SK-N-SH treated with all-trans-retinoic acid at 6 μM for 48 hours (cell line): ENCODE measurements around the gene VEGFB.

Source experiments
- ATAC-seq: fragments of 200-7000 bp; cut with Tn5 transposase; 3 replicates; pipeline ENCODE4 v1.9.1; 2020; ENCODE audit warnings: mild to moderate bottlenecking, moderate library complexity
- ARNTL ChIP-seq: fragments of 450-650 bp; formaldehyde crosslinking; IDR thresholded peaks from 2 replicates; pipeline ENCODE4 v1.5.0; 2020; ENCODE audit warnings: low read depth, mild to moderate bottlenecking, moderate library complexity, borderline replicate concordance
- BACH2 ChIP-seq: fragments of 250-450 bp; sonication (Bioruptor Pico); IDR thresholded peaks from 2 replicates; pipeline ENCODE4 v1.9.0; 2021; ENCODE audit warnings: mild to moderate bottlenecking, borderline replicate concordance
- ESRRG ChIP-seq: fragments of 250-450 bp; sonication (Bioruptor Pico); IDR thresholded peaks from 2 replicates; pipeline ENCODE4 v1.6.1; 2021; ENCODE audit warnings: mild to moderate bottlenecking
- GLIS3 ChIP-seq: fragments of 250-450 bp; sonication (Bioruptor Pico); IDR thresholded peaks from 2 replicates; pipeline ENCODE4 v1.5.0; 2020; ENCODE audit warnings: mild to moderate bottlenecking, moderate library complexity
- ISL1 ChIP-seq: fragments of 250-450 bp; sonication (Bioruptor Pico); IDR thresholded peaks from 2 replicates; pipeline ENCODE4 v2.1.2; 2022; ENCODE audit warnings: mild to moderate bottlenecking, moderate library complexity
- OSR1 ChIP-seq: fragments of 250-450 bp; sonication (Bioruptor Pico); IDR thresholded peaks from 2 replicates; pipeline ENCODE4 v1.8.0; 2022; ENCODE audit warnings: moderate library complexity, mild to moderate bottlenecking, inconsistent platforms
- PATZ1 ChIP-seq: fragments of 250-450 bp; sonication (Bioruptor Pico); IDR thresholded peaks from 2 replicates; pipeline ENCODE4 v1.8.0; 2020; ENCODE audit warnings: mild to moderate bottlenecking, moderate library complexity, borderline replicate concordance
- PPARA ChIP-seq: fragments of 250-450 bp; sonication (Bioruptor Pico); IDR thresholded peaks from 2 replicates; pipeline ENCODE4 v1.5.0; 2020; ENCODE audit warnings: mild to moderate bottlenecking, borderline replicate concordance
- RARB ChIP-seq: fragments of 250-450 bp; sonication (Bioruptor Pico); IDR thresholded peaks from 2 replicates; pipeline ENCODE4 v1.8.0; 2021; ENCODE audit warnings: mild to moderate bottlenecking, moderate library complexity
- SNAI2 ChIP-seq: fragments of 250-450 bp; sonication (Bioruptor Pico); IDR thresholded peaks from 2 replicates; pipeline ENCODE4 v1.5.0; 2020; ENCODE audit warnings: mild to moderate bottlenecking, moderate library complexity
- TCF4 ChIP-seq: fragments of 250-450 bp; sonication (Bioruptor Pico); IDR thresholded peaks from 2 replicates; pipeline ENCODE4 v1.8.0; 2021; ENCODE audit warnings: mild to moderate bottlenecking, moderate library complexity, borderline replicate concordance
- TOX ChIP-seq: fragments of 250-450 bp; sonication (Bioruptor Pico); IDR thresholded peaks from 2 replicates; pipeline ENCODE4 v1.8.0; 2021; ENCODE audit warnings: mild to moderate bottlenecking, moderate library complexity, borderline replicate concordance
- ZC3H10 ChIP-seq: fragments of 250-450 bp; sonication (Bioruptor Pico); IDR thresholded peaks from 2 replicates; pipeline ENCODE4 v1.5.1; 2021; ENCODE audit warnings: mild to moderate bottlenecking, moderate library complexity
- ZFP3 ChIP-seq: fragments of 250-450 bp; sonication (Bioruptor Pico); IDR thresholded peaks from 2 replicates; pipeline ENCODE4 v1.5.0; 2020; ENCODE audit warnings: mild to moderate bottlenecking, moderate library complexity
- ZNF565 ChIP-seq: fragments of 450-650 bp; formaldehyde crosslinking; conservative IDR thresholded peaks from 2 replicates; pipeline ENCODE4 v1.5.0; 2020; ENCODE audit warnings: low read depth, mild to moderate bottlenecking, moderate library complexity
- ZNF70 ChIP-seq: fragments of 450-650 bp; formaldehyde crosslinking; IDR thresholded peaks from 2 replicates; pipeline ENCODE4 v1.5.0; 2020; ENCODE audit warnings: mild to moderate bottlenecking, moderate library complexity
- ZNF8 ChIP-seq: fragments of 450-650 bp; formaldehyde crosslinking; IDR thresholded peaks from 2 replicates; pipeline ENCODE4 v1.5.0; 2020; ENCODE audit warnings: mild to moderate bottlenecking, moderate library complexity
- TF ChIP-seq, protein P1 (sequence below): fragments of 250-450 bp; sonication (Bioruptor Pico); IDR thresholded peaks from 2 replicates; pipeline ENCODE4 v1.5.1; 2021; ENCODE audit warnings: mild to moderate bottlenecking, moderate library complexity
- TF ChIP-seq, protein P2 (sequence below): fragments of 250-450 bp; sonication (Bioruptor Pico); IDR thresholded peaks from 2 replicates; pipeline ENCODE4 v1.5.1; 2020; ENCODE audit warnings: low read depth, mild to moderate bottlenecking, moderate library complexity
- TF ChIP-seq, protein P3 (sequence below): fragments of 250-450 bp; sonication (Bioruptor Pico); IDR thresholded peaks from 2 replicates; pipeline ENCODE4 v1.8.0; 2021; ENCODE audit warnings: low read depth, mild to moderate bottlenecking, moderate library complexity, borderline replicate concordance

VEGFB gene

DNA sequence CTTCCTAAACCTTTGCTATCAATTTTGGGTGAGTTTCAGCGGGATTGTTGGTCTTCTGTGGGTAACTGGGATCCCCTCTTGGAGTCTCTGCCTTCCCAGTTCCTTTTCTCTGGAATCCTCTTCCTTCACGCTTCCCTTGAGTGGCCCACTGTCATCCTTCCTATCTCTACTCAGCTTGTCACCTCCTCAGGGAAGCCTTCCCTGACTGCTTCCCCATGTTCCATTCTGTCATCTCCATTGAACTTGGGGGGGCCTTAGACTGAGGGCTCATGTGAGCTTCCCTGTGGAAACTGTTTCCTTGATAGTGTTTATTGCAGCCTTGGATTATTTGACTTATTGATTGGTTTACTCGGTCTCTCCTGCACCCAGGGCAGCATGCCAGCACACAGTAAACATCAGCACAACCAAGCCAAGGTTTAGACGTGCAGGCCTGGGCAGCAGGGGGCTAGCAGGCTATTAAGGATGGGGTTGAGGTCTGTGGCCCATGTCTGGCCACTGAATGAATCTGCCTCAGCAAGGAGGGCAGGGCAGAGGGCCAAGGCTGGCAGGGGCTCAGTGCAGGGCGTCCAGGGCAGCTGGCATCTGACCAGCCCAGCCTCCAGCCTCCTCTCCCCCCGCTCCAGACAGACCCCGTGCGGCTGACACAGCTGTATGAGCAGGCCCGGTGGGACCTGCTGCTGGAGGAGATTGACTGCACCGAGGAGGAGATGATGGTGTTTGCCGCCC lies 15.6 kb upstream of the VEGFB start:
- ATAC-seq, result peak; percentile 19; the same call in 2 of the 3 replicates
- TF ChIP-seq ISL1 (no peak), ESRRG (CRISPR knock-in tag) (no peak), ZNF8 (CRISPR knock-in tag) (no peak), PPARA (CRISPR knock-in tag) (no peak), GLIS3 (CRISPR knock-in tag) (no peak), ZNF565 (CRISPR knock-in tag) (no peak), BACH2 (CRISPR knock-in tag) (no peak), ZC3H10 (CRISPR knock-in tag) (no peak)
- TF ChIP-seq, protein P1, sequence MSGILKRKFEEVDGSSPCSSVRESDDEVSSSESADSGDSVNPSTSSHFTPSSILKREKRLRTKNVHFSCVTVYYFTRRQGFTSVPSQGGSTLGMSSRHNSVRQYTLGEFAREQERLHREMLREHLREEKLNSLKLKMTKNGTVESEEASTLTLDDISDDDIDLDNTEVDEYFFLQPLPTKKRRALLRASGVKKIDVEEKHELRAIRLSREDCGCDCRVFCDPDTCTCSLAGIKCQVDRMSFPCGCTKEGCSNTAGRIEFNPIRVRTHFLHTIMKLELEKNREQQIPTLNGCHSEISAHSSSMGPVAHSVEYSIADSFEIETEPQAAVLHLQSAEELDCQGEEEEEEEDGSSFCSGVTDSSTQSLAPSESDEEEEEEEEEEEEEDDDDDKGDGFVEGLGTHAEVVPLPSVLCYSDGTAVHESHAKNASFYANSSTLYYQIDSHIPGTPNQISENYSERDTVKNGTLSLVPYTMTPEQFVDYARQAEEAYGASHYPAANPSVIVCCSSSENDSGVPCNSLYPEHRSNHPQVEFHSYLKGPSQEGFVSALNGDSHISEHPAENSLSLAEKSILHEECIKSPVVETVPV (CRISPR knock-in tag), result no peak

DNA sequence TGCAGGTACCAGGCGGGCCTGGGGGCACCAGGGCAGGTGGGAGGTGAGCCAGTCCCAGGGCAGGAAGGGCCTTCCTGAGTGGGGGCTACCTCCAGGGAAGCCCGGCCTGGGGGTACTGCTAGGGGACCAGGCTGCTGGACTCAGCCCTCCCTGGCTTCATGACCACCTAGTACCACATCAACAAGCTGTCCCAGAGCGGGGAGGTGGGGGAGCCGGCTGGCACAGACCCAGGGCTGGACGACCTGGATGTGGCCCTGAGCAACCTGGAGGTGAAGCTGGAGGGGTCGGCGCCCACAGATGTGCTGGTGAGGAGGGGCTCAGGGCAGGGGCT lies 15.1 kb upstream of the VEGFB start:
- no peak; the same call in 2 of the 3 replicates for ATAC-seq

GRCh38 chr11:64219755-64220154 lies 14.6 kb upstream of the VEGFB start:
- TF ChIP-seq ZFP3 (CRISPR knock-in tag) (no peak), PATZ1 (no peak), ZC3H10 (CRISPR knock-in tag) (no peak), RARB (CRISPR knock-in tag) (no peak), GLIS3 (CRISPR knock-in tag) (no peak), ARNTL (CRISPR knock-in tag) (no peak)
- ATAC-seq, result peak; percentile 10; the same call in 2 of the 3 replicates

More for the DNA sequence above, 15.1 kb upstream of the VEGFB start:
- TF ChIP-seq, protein P2, sequence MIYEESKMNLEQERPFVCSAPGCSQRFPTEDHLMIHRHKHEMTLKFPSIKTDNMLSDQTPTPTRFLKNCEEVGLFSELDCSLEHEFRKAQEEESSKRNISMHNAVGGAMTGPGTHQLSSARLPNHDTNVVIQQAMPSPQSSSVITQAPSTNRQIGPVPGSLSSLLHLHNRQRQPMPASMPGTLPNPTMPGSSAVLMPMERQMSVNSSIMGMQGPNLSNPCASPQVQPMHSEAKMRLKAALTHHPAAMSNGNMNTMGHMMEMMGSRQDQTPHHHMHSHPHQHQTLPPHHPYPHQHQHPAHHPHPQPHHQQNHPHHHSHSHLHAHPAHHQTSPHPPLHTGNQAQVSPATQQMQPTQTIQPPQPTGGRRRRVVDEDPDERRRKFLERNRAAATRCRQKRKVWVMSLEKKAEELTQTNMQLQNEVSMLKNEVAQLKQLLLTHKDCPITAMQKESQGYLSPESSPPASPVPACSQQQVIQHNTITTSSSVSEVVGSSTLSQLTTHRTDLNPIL (CRISPR knock-in tag), result no peak
- TF ChIP-seq ZC3H10 (CRISPR knock-in tag) (no peak), ZNF70 (CRISPR knock-in tag) (no peak), OSR1 (no peak), TCF4 (CRISPR knock-in tag) (no peak)

GRCh38 chr11:64220271-64220670 lies 14.1 kb upstream of the VEGFB start:
- peak; percentile 11 for ATAC-seq
- TF ChIP-seq, protein P3, sequence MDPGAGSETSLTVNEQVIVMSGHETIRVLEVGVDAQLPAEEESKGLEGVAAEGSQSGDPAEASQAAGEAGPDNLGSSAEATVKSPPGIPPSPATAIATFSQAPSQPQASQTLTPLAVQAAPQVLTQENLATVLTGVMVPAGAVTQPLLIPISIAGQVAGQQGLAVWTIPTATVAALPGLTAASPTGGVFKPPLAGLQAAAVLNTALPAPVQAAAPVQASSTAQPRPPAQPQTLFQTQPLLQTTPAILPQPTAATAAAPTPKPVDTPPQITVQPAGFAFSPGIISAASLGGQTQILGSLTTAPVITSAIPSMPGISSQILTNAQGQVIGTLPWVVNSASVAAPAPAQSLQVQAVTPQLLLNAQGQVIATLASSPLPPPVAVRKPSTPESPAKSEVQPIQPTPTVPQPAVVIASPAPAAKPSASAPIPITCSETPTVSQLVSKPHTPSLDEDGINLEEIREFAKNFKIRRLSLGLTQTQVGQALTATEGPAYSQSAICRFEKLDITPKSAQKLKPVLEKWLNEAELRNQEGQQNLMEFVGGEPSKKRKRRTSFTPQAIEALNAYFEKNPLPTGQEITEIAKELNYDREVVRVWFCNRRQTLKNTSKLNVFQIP (CRISPR knock-in tag), result no peak
- no peak for TF ChIP-seq GLIS3 (CRISPR knock-in tag)
- no peak for TF ChIP-seq BACH2 (CRISPR knock-in tag)
- TF ChIP-seq, protein P1 (CRISPR knock-in tag), result no peak

GRCh38 chr11:64220798-64221197 lies 13.6 kb upstream of the VEGFB start:
- ATAC-seq, result no peak
- TF ChIP-seq TOX (CRISPR knock-in tag) (no peak), PPARA (CRISPR knock-in tag) (no peak), ZNF70 (CRISPR knock-in tag) (no peak), SNAI2 (CRISPR knock-in tag) (no peak), ZNF565 (CRISPR knock-in tag) (no peak), ZC3H10 (CRISPR knock-in tag) (no peak)
- TF ChIP-seq, protein P3 (CRISPR knock-in tag), result no peak
